Epidermal melanocyte (primary cell): ENCODE data around the gene GATD1.

Experiments used
- DNase-seq: peaks from one replicate; pipeline ENCODE4 v3.0.0; 2011; ENCODE audit warnings: low spot score; ENCODE audit not compliant: insufficient read length

GATD1 gene

DNA sequence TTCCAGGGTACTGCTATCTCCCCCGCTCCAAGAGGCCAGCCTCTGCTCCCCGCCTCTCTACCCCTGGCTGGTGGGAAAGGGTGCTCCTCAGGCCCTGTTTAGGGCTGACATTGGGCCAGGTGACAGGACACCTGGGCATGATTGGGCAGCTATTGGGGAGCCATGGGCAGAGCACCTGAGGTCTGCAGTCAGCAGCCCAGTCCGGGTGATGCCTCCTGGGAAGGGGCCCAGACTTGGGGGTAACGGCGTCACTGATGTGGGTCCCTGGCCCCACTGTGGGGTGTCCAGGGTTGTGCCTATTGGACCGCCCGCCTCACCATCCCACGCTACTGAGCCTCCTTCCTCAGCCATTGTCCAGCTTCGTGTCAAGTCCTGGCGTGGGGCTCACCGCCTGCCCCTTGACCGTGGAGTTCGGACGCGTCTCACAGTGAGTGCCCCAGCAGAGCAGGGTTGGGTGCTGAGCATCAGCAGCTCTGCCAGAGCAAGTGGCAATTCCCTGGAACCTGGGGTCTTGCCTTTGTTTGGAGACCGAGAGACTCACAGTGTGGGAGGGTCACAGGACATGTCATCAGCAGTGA is 2.8 kb upstream of the GATD1 start:
- no peak for DNase-seq

- DNase-seq = no peak
Observed at GRCh38 chr11:778976-779954, 2.0 kb upstream of the GATD1 start.

DNA sequence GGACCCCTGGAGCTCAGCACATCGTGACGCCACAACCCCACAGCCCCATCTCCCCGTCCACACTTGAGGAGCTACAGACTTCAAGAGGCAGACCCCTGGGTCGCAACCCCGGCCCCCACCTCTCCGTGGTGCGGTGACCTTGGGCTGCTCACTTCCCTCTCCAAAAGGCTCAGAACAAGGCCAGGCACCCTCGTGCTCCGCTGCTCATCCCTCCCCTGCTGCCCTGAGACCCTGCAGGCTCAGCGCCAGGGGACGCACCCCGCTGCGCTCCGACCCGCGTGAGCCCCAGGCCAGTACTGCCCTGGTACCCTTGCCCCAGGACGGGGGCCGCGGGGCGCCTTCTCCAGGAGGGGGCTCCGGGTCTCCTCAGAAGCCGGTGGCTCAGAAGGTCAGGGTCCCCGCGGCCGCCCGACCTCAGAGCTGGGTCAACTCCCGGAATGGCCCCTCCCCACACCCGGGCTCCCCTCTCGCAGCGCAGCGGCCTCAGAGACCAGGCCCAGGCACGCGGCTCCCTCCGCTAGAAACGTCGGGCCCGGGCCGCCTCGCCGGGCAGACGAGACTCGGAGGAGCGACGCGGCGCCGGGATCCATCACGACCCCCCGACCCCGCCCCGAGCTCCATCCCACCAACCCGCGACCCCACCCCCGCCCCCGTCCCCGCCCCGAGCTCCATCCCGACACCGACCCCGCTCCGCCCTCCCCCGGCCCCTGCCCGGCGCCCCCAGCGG is 563 bp downstream of the GATD1 start:
- no peak for DNase-seq

DNA sequence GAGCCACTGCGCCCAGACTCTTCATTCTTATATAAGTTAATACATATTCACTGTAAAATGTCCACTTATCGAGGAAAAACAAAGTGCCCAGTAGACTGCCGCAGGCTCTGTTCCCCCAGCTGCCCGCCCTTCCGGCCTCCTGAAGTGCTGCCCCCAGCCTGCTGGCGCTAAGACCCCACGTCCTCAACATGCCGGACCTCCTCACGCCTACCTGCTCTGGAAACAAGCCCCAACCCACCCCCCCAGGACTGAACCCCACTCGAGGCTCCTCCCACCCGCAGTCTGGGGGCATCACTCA is 1.1 kb downstream of the GATD1 start:
- DNase-seq = no peak

- DNase-seq = no peak
Observed at GRCh38 chr11:774873-775592, 2.3 kb downstream of the GATD1 start.

- no peak for DNase-seq
Observed at GRCh38 chr11:773830-774229, 3.5 kb downstream of the GATD1 start.

DNA sequence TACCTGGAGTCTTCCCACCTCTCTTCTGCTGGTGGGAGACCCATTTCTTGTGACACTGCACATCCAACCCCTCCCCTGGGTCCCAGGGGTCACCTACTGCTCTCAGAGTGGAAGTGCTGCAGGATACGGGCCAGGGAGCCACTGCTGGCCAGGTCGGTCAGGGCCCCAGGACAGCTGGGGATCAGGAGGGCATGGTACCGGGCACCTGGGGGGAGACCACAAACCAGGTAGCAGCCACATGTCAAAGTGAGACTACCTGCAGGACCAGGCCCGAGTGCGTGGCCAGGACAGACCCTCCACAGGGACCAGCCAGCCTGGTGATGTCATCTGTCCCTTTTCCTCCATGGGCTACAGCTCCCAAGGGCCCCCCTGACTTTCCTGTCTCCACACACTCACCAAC is 3.9 kb downstream of the GATD1 start:
- no peak for DNase-seq

GRCh38 chr11:772429-773390 is 4.6 kb downstream of the GATD1 start:
- DNase-seq = no peak

DNA sequence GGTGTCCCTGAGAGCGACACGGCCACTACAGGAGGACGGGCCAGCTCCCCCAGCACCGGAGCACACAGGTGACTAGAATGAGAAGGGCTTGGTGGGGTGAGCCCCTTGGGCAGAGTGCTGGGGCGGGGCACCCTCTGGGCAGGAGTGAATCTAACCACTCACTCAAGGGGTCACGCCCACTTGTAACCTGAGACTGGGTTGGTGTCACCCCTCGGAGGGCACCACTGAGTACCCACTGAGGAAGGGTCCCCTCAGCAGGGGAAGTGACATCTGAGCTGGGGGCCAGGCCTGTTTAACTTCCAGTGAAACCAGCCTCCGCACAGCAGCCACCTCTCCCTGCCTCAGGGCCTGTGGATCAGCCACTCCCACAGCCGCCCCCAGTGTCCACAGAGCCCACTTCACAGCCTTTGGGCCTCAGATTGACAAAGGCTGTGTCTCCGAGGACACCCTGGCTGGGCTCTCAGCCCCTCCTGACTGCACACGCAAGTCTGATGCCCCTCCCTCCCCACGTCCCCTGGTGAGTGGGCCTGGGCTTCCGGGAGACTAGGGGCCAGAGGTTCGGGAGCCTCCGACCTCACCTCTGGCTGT is 5.6 kb downstream of the GATD1 start:
- DNase-seq = no peak

DNA sequence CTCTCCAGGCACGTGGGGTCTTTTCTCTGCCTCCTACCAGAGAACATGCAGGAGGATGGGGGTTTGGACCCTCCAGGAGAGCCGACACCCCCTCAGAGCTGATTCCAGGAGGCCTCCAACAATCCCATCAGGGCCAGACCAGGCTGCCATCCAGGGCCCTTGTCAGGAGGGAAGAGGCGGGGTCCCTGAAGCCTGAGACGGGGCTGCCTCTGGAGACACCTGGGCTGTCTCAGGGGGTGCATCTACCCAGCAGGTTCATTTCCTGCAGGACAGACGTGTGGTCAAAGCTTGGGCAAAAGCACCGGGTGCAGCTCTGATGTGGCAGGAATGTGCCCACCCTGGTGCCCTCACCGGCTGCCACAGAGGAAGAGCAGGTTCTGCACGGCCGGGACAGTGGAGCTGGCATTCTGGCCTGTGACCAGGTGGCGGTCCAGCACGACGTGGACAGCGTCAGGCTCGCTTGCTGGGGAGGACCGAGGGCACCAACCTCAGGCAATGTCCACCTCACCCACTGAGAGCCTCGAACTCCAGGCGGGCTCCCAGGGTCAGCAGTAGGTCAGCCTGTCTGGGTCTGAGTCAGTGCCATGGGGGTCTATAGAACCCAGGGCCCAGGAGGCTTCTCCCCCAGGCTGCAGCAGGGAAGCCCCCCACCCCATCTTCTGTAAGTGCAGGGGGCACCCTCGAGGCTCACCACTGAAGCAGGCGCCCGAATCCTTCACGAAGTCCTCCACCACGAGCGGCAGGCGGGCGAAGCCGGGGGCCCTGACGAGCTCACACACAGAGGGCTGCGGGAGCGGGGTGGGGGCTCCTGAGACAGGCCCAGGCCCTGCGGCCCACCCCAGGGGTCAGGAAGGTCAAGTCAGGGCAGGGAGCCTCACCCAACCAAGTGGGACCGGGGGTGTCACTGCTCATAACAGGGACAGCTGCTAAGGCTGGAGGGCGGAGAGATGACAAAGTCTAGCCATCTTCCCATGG is 6.4 kb downstream of the GATD1 start:
- no peak for DNase-seq

GRCh38 chr11:769887-770641 is 7.2 kb downstream of the GATD1 start:
- DNase-seq = no peak

- DNase-seq = no peak
Observed at GRCh38 chr11:767238-767637, 10.0 kb downstream of the GATD1 start.

DNA sequence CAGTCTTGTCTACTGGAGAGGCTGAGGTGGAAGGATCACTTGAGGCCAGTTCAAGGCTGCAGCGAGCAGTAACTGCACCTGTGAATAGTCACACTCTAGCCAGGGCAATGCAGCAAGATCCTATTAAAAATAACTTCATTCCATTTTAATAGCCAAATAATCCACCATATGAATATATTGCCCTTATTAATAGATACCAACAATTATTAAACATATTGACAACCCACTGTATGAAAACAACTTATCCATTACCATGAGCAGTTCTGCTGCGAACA is 10.4 kb downstream of the GATD1 start:
- no peak for DNase-seq

GRCh38 chr11:766106-766935 is 11.0 kb downstream of the GATD1 start:
- DNase-seq = no peak

DNA sequence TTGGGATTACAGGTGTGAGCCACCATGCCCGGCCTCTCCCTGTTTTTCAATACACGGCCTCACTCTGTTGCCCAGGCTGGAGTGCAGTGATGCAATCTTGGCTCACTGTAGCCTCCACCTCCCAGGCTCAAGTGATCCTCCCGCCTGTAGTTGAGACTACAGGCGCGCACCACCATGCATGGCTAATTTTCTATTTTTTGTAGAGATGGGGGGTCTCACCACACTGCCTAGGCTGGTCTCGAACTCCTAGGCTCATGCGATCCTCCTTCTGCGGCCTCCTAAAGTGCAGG is 11.5 kb downstream of the GATD1 start:
- DNase-seq = no peak

- peak; percentile 61 for DNase-seq
Observed at GRCh38 chr11:765025-765801, 12.1 kb downstream of the GATD1 start.
